22Rv1 (cell line): ENCODE results near the gene CISD1.

ENCODE experiments used
- ZFX ChIP-seq: fragments of 450-650 bp; IDR thresholded peaks from 2 replicates; pipeline ENCODE4 v1.6.1; 2017; ENCODE audit warnings: antibody characterized with exemption, borderline replicate concordance
- TF ChIP-seq, protein P1 (sequence below): fragments of 450-650 bp; IDR thresholded peaks from 2 replicates; pipeline ENCODE4 v1.5.1; 2017; ENCODE audit warnings: mild to moderate bottlenecking

DNA sequence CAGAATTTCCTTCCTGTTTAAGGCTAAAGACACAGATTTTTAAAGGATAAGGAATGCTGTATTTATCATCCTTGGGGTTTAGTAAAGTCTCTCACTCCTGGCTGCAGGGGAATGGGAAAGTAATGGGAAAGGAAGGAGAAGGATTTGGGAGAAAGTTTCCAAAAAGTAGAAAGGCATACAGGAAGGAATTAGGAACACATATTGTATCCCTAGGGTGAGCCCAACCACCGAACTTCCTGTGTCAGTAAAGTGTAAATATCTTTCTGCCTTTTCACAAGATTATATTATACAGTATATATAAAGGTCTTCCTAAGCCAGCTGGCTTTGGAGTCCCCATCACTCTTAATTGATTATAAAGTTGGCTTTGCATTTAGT, 53.9 kb downstream of the CISD1 start:
- TF ChIP-seq, protein P1, sequence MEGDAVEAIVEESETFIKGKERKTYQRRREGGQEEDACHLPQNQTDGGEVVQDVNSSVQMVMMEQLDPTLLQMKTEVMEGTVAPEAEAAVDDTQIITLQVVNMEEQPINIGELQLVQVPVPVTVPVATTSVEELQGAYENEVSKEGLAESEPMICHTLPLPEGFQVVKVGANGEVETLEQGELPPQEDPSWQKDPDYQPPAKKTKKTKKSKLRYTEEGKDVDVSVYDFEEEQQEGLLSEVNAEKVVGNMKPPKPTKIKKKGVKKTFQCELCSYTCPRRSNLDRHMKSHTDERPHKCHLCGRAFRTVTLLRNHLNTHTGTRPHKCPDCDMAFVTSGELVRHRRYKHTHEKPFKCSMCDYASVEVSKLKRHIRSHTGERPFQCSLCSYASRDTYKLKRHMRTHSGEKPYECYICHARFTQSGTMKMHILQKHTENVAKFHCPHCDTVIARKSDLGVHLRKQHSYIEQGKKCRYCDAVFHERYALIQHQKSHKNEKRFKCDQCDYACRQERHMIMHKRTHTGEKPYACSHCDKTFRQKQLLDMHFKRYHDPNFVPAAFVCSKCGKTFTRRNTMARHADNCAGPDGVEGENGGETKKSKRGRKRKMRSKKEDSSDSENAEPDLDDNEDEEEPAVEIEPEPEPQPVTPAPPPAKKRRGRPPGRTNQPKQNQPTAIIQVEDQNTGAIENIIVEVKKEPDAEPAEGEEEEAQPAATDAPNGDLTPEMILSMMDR = no peak
- no peak for TF ChIP-seq ZFX
